Glutamatergic neuron (in vitro differentiated cells): ENCODE measurements around the gene ZXDC. TPM values are rescaled to one million over a fixed set of nuclear protein-coding genes. Genes with fewer than 3 reads are reported as not detected.
A peak's percentile ranks its signal among the peaks of the same experiment; 100 is the strongest.

Experiments used
- DNase-seq: peaks from one replicate; pipeline ENCODE4 v3.0.0; 2022
- H3K27ac Mint-ChIP-seq: one replicate; pipeline ENCODE4 v1.8.0; 2020; ENCODE audit warnings: mild to moderate bottlenecking, mixed read lengths, inconsistent platforms; ENCODE audit not compliant: unreplicated experiment
- H3K27me3 Mint-ChIP-seq: one replicate; pipeline ENCODE4 v1.8.0; 2020; ENCODE audit warnings: mild to moderate bottlenecking, moderate library complexity, mixed read lengths, inconsistent platforms; ENCODE audit not compliant: unreplicated experiment
- H3K36me3 Mint-ChIP-seq: one replicate; pipeline ENCODE4 v1.8.0; 2020; ENCODE audit warnings: mild to moderate bottlenecking, mixed read lengths, inconsistent platforms; ENCODE audit not compliant: unreplicated experiment
- H3K4me1 Mint-ChIP-seq: one replicate; pipeline ENCODE4 v1.8.0; 2020; ENCODE audit warnings: mild to moderate bottlenecking, low read depth, mixed read lengths, inconsistent platforms; ENCODE audit not compliant: unreplicated experiment
- H3K4me3 Mint-ChIP-seq: one replicate; pipeline ENCODE4 v1.8.0; 2020; ENCODE audit warnings: mild to moderate bottlenecking, mixed read lengths, inconsistent platforms; ENCODE audit not compliant: unreplicated experiment
- H3K9me3 Mint-ChIP-seq: one replicate; pipeline ENCODE4 v1.8.0; 2020; ENCODE audit warnings: mild to moderate bottlenecking, moderate library complexity, mixed read lengths, inconsistent platforms; ENCODE audit not compliant: unreplicated experiment
- CTCF ChIP-seq: fragments of 200-600 bp; sonication (generic); IDR thresholded peaks from one replicate; pipeline ENCODE4 v1.5.0; 2021; ENCODE audit not compliant: partially characterized antibody, unreplicated experiment
- total RNA-seq: library from RNA; stranded (reverse); fragmentation: NEBNext Ultra II Directional; extraction: Animal tissue kit (Norgen Biotek cat#: 25700); gene quantifications from one replicate; pipeline ENCODE4 v1.2.1, GENCODE V29; 2021; ENCODE audit not compliant: unreplicated experiment

ZXDC gene
- total RNA-seq, 1 donor from 2014 or later, result 39.5 TPM

DNA sequence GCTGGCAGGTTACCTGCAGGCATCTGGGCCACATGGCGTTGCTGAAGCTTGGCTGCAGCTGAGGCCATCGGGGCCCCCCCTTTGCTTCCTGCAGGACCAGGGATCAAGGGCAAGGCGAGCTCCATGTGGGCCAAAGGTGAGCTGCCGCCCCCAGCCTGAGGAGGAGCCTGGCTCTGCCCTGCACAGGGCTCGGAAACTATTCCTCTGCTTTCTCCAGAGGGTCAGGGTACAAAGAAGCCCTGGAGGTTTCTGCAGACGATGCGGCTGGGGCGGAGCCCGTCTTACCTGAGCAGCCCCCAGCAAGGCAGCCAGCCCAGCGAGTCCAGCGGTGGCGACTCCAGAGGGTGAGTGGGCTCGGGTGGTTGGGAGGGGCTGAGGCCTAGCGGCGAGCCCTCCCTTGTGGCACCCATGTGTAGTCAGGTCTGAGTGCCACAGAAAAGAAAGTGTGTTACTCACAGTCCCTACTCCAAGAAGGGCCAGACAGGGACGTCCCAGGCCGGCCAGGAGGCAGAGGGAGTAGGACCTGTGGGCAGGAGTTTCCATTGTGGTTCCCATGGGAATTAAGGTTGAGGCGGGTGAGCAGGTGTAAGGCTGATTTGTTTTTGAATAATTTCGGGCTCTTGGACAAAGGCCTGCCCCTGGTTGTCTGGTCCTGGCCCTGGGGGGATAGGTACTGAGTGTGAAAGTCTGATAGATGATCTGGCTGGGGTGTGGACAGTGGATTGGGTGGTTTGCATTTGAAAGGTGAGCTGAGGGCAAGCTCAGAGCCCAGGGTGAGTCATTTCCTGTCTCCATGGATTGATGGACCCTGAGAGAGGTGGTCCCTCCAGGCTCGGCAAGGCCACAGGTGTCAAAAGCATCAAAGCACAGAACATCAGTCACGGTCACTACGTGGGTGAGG lies 55.6 kb downstream of the ZXDC start:
- H3K27me3 Mint-ChIP-seq, result peaks cover 4% of the 10 kb centered on the region
- H3K4me3 Mint-ChIP-seq, result no peak overlapping the region
- H3K4me1 Mint-ChIP-seq, result no peaks in the 10 kb centered on the region
- no peaks in the 10 kb centered on the region for H3K36me3 Mint-ChIP-seq
- no peak overlapping the region for H3K27ac Mint-ChIP-seq
- TF ChIP-seq CTCF, result no peak
- no peak for DNase-seq
- no peaks in the 10 kb centered on the region for H3K9me3 Mint-ChIP-seq

- TF ChIP-seq CTCF, result no peak
- Mint-ChIP-seq H3K27ac (no peak overlapping the region), H3K36me3 (no peaks in the 10 kb centered on the region), H3K9me3 (no peaks in the 10 kb centered on the region), H3K4me1 (no peaks in the 10 kb centered on the region), H3K4me3 (no peak overlapping the region), H3K27me3 (peaks cover 4% of the 10 kb centered on the region)
- DNase-seq, result no peak
These were observed 56.5 kb downstream of the ZXDC start for GRCh38 chr3:126419151-126419703.

DNA sequence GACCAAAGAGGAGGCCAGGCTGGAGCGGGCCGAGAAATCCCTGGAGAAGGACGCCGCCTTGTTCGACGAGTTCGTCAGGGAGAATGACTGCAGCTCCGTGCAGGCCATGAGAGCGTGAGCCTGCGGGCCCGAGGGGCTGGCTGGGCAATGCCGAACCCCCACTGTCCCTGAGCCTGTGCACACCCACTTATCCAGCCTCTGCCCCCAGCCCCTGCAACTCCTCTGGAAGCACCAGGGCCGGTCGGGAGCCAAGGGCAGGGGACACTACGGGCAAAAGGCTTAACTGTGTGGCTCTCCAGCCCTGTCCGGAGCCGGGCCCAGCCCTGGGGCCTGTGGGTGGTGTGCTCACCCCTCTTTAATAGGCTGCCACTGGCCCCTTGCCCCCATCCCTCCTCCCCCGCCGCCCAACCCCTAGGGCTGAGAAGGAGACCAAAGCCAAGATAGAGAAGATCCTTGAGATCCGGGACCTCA lies 57.0 kb downstream of the ZXDC start:
- DNase-seq, result no peak
- Mint-ChIP-seq H3K27me3 (peaks cover 4% of the 10 kb centered on the region), H3K4me1 (no peaks in the 10 kb centered on the region), H3K9me3 (no peaks in the 10 kb centered on the region), H3K36me3 (no peaks in the 10 kb centered on the region), H3K4me3 (no peak overlapping the region), H3K27ac (no peak overlapping the region)
- no peak for TF ChIP-seq CTCF

DNA sequence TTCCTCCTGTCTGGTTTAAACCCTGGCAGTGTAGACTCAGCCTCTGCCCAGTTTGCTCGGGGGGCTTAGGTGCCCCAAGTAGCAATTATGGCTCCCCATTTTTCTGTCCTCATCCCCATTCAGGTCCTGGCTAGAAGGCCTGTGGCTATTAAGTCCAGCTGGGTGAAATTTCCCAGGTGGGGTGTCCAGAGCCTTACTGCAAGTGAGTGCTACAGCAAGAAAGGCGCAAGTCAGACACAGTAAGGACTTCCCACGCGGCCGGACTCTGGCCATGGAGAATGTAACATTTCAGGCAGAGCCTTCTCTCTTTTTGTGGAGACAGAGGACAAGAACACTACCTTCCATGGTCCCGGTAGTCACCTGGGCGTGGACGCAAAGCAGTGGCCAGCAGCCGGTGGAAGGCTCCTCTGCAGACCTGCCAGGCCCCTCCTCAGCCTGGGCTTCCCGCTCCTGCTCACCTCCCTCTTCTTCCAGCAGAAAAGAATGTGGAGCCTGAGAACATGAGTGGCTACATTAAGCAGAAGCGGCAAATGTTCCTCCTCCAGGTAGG lies 57.6 kb downstream of the ZXDC start:
- H3K27ac Mint-ChIP-seq, result no peak overlapping the region
- no peak overlapping the region for H3K4me3 Mint-ChIP-seq
- peaks cover 4% of the 10 kb centered on the region for H3K27me3 Mint-ChIP-seq
- peak; percentile 6 for DNase-seq
- no peaks in the 10 kb centered on the region for H3K9me3 Mint-ChIP-seq
- no peaks in the 10 kb centered on the region for H3K4me1 Mint-ChIP-seq
- no peak for TF ChIP-seq CTCF
- no peaks in the 10 kb centered on the region for H3K36me3 Mint-ChIP-seq

DNA sequence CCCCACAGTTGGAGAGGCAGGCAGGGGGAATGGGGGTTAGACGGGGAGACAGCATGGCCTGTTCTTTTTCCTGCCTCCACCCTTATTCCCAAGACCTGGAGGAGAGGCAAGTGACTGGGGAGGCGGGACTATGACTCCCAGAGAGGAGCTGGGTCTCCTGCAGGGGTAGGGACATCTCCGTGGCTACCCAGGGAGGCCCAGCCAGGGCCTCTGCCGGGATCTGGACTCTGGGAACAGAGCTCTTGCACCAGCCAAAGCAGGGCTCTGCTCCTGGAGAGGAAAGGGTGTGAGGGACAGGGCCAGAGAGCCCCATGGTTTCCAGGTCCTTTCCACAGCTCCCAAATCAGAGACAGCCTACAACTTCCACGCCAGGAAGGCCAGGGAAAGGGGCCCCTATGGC lies 58.2 kb downstream of the ZXDC start:
- Mint-ChIP-seq H3K27me3 (peaks cover 3% of the 10 kb centered on the region), H3K27ac (no peak overlapping the region), H3K9me3 (no peaks in the 10 kb centered on the region), H3K36me3 (no peaks in the 10 kb centered on the region), H3K4me1 (no peaks in the 10 kb centered on the region), H3K4me3 (no peak overlapping the region)
- no peak for TF ChIP-seq CTCF
- no peak for DNase-seq
